Activated CD4-positive, alpha-beta T cell treated with anti-CD3 and anti-CD28 coated beads, Interleukin-10, Interleukin-2, amounts not matched to agents 100 ng/mL and 50 ng/mL, durations not matched to agents 16 hours and 8 hours (primary cell): ENCODE data around the gene NDUFA8.

ENCODE experiments used
- DNase-seq: peaks from one replicate; pipeline ENCODE4 v3.0.0-alpha.2; 2020

The NDUFA8 gene

DNA sequence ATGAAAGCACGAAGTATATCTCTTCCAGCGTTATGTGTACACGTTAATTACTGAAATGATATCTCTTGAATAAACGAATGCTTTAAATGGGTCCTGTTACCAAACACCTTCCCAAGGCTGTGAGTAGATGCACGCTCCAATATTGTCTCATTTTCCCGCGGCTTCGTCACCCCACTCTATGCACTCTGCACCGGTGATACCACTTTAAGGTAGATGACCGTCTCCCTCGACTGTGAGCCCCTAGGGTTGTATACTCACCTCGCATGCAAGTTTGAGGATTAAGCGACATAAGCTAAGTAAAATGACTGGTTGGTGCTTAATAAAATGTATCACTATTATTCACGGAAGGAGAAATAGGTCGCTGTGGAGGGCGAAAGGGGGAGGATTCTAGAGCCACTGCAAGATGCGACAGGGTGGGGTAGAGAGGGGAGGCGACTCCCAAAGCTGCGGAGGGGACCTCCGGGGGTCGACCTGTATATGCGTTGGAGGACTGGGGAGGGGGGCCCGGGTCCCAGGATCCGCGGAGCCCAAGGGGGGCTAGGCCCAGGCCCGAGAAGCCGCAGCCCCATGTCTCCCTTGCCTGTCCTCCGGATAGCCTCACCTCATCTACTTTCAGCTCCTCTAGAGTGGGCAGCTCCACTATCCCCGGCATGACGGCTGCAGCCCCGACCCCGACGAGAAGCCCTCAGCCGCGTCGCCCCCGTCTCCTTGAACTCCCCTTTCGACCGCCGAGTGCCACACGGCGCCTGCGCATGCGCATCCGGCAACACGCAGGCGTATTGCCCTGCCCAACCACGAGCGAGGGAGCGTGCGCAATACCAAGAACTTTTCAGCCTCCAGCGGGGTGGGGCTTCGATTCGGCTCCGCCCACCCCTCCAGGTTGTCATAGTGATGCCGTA lies at the start of gene NDUFA8, which contains the start of gene MORN5:
Gene NDUFA8 (minus strand): TSS at position 754 of the 899 bp plus-strand sequence. CDS start 102 bp downstream, at position 652.
Gene MORN5 (plus strand): TSS at position 883 of the 899 bp plus-strand sequence. CDS start 65 bp downstream, outside the sequence.
- peak; percentile 97 for DNase-seq

DNA sequence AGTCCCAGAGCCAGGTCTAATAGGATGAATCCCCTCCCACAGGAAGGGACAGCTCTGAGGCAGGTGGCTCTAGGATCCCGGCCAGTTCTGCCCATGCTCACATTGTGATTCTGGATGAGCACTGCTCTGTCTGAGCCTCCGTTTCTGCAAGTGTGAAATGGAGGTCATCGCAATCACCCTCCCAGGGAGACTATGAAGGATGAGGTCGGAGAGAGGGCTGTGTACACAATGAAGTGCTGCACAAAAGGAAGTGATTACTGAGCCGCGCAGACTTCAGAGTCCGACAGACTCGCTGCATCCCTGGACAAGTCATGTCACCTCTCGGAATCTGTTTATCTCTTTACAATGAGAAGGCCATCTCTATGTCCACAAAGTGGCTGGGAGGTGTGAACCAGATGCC lies 47.5 kb upstream of the NDUFA8 start:
- DNase-seq: no peak

DNA sequence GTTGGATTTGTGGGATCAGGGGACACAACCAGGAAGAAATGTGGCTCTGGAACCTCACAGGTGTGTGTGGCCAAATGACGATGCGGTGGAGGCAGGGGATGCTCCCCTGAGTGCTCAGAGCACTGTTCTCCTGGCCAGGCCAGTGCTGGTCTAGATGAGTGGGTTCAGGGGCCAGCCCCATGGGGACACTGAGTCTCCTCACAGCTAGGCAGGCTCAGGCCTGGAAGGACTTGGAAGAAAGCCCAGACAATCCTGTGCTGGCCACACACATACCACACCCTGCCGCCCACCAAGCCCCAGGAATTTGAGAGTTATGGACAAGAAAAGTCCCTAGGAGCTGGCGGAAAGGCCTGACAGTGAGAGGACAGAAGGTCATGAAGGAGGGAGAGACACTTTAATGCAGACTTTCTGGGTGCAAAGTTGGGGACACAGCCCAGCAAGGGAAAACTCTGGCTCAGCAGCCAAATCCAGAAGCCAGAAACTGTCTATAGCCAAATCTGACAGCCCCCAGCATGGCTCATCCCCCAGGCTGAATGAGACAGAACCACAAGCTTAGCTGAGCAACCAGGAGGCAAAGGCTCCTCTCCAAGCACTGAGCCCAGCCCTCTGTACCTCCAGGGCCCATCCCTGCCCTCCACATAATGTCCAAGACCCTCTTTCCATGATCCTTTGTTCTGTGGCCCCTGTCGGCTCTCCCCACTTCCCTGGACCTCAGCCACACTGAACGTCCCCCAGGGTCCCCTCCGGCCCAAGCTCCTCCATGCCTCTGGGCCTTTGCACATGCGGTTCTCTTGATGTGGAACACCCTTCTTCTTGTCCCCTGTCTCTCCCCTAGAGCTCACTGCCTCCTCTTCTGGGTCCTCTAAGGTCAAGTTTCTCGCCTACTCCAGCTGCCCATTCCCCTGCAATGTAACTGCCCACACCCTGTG lies 46.8 kb upstream of the NDUFA8 start:
- no peak for DNase-seq

DNA sequence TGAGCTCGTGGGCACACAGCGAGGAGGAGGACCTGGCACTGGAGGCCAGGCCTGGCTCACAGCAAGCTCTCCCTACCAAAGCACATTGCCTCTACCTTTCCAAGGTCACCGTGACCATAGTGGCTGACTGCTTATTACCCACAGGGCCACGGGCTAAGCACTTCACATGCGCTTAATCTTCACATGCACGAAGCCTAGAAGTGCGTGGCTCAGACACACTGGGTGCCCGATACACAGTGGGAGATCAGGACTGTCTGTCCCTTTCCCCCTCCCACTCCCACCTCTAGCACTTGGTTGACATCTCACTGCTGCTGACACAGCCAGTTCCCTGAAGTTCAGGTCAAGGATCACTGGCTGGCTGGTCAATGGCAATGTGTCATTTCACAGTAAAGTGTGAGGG lies 45.6 kb upstream of the NDUFA8 start:
- DNase-seq: no peak

- no peak for DNase-seq
These were observed 44.9 kb upstream of the NDUFA8 start for GRCh38 chr9:122204491-122204890.

DNA sequence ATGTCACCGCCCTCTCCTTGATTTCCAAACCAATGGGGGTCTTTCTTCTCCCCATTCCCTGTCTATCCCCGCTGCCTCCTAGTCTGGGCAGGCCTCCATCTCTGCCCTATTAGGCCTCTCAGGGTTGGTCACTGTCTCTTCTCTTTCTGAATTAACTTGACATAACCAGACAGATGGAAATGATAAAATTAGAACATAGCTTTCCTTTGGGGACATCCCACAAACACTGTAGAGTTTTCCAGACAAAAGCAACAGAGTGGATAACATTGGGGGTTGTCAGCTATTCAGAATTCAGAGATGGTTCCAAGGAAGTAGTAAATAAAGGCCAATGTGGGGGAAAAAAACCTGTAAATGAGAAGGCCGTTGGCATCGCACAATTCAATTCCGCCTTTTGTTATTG lies 44.5 kb upstream of the NDUFA8 start:
- no peak for DNase-seq

GRCh38 chr9:122202111-122202510 lies 42.5 kb upstream of the NDUFA8 start:
- no peak for DNase-seq

- peak; percentile 27 for DNase-seq
These were observed 42.1 kb upstream of the NDUFA8 start for GRCh38 chr9:122201641-122202040.

DNA sequence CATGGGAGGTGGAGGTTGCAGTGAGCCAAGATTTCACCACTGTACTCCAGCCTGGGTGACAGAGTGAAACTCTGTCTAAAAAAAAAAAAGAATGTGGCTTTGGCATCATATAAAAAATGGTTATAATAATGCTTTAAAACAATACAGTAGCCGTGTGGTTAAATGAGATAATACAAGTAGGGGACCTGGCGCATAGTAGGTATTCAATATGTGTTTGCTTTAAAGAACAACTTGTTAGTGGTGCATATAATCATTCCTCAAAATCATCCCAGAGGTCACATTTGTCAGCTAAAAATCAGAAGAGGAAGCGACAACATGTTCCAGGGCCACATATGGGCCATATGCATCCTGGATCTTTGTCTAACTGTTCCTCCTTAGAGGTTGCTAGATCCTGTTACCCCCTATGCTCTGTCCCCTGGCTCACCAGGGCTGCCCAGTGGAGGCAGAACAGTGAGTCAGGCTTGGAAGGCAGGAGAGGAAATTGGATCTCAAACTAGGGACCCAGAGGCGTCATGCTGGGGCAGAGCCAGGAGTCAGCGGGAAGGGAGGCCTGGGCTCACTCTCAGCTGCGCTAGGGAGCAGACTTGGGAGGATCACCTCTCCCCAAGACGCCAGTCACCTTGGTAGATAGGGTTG lies 41.5 kb upstream of the NDUFA8 start:
- DNase-seq: no peak

GRCh38 chr9:122197882-122198281 lies 38.3 kb upstream of the NDUFA8 start:
- DNase-seq: no peak

DNA sequence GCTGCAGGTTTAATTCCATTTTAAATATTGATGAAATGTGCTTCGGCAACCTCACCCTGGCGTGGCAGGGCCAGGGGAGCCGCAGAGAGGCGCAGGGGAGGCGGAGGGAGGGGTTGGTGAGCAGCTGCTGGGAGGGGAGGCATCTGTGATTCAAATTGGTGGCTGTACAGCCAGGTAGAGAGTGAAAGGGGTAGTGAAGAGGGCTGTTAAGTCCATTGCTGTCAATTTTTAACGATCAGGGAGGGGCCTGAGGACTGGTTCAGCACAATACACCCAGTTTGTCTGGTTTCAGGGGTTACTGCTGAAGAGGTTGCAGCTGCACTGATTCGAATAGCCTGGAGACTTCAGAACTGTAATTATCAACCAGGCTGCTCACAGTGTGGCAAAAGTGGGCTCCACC lies 37.8 kb upstream of the NDUFA8 start:
- DNase-seq: no peak

DNA sequence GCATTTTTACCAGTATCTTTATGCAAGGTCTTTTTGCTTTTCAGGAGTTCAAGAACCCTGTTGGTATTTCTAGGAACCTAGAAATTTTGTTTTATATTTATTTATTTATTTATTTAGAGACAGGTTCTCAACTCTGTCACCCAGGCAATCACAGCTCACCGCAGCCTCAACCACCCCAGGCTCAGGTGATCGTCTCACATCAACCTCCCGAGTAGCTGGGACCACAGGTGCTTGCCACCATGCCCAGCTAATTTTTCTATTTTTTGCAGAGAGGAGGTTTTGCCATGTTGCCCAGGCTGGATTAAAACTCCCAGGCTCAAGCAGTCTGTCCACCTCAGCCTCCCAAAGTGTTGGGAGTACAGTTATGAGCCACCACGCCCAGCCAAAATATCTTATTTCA lies 36.3 kb upstream of the NDUFA8 start:
- no peak for DNase-seq

GRCh38 chr9:122193651-122194050 lies 34.1 kb upstream of the NDUFA8 start:
- no peak for DNase-seq

GRCh38 chr9:122192914-122193525 lies 33.4 kb upstream of the NDUFA8 start:
- no peak for DNase-seq

DNA sequence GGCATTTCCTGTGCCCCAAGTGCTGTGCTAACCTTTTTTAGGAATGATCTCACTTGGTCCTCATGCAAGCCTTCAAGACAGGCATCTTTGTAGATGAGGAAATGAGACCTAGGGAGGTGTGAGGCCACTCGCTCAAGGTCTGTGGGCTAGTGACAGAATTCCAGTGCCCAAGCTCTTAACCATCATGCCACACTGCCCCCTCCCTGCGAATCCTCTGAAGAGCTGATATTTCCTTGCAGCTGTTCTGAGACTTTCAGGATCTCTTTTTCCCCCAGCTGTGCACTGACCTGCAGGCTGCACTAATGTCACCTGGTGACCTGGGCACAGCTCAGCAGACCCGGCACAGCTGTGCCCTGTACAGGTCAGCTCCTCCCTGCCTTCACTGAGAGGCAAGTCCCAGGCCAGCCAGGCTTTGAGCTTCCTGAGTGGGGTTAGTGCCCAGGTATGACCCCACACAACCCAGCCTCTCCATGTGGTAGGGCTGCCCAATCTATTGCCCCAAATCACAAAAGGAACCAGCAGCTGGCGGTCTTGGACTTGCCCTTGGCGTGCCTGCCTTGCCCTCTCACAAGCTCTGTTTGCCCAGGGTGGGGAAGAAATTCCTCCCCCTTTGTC lies 32.8 kb upstream of the NDUFA8 start:
- no peak for DNase-seq

- DNase-seq: no peak
These were observed 32.0 kb upstream of the NDUFA8 start for GRCh38 chr9:122191584-122191983.

- DNase-seq: peak; percentile 54
These were observed 31.2 kb upstream of the NDUFA8 start for GRCh38 chr9:122190597-122191381.

- no peak for DNase-seq
These were observed 28.8 kb upstream of the NDUFA8 start for GRCh38 chr9:122188369-122188768.

- no peak for DNase-seq
These were observed 27.3 kb upstream of the NDUFA8 start for GRCh38 chr9:122186777-122187470.

DNA sequence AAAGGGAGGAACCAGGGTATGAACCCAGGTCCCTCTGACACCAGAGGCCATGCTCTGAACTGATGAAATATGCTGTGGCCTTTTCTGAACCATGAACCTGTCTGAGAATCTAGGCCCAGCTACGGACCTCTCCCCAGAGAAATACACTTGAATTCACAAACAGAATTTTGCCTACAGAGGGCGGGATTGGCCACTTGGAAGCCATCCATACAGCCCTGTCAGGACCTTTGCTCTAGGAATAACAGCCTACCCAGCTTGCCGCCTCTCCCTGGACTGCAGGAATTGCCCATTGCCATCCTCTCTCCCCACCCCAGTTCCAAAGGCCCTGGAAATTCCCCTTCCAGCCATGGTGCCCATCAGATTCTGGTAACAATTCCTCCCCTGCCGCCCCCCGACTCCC lies 26.7 kb upstream of the NDUFA8 start:
- DNase-seq: no peak

GRCh38 chr9:122184551-122184950 lies 25.0 kb upstream of the NDUFA8 start:
- DNase-seq: no peak
